Skeletal muscle satellite cell (primary cell): ENCODE results near the gene ZNF286A.
"Not testable (repeated sequence)": the region's sequence is repeated elsewhere in the genome, so short reads cannot be mapped to it uniquely, and the experiment has no call there.

Source experiments
- H3K27me3 ChIP-seq: 2 replicates; pipeline ENCODE4 v1.7.0; 2013; ENCODE audit warnings: low read length; ENCODE audit not compliant: control insufficient read depth, insufficient read depth
- H3K36me3 ChIP-seq: 2 replicates; pipeline ENCODE4 v1.7.0; 2013; ENCODE audit warnings: mild to moderate bottlenecking, control low read depth, low read length; ENCODE audit not compliant: insufficient read depth
- H3K4me1 ChIP-seq: 2 replicates; pipeline ENCODE4 v1.7.0; 2013; ENCODE audit warnings: low read length; ENCODE audit not compliant: control insufficient read depth, insufficient read depth
- H3K4me2 ChIP-seq: 2 replicates; pipeline ENCODE4 v1.7.0; 2013; ENCODE audit warnings: mild to moderate bottlenecking, low read length
- H3K4me3 ChIP-seq: 2 replicates; pipeline ENCODE4 v1.7.0; 2013; ENCODE audit warnings: low read length
- H3K9ac ChIP-seq: 2 replicates; pipeline ENCODE4 v1.7.0; 2013; ENCODE audit warnings: mild to moderate bottlenecking, low read depth, low read length, moderate library complexity
- H3K9me3 ChIP-seq: replicated peaks from 2 replicates; pipeline ENCODE4 v1.7.0; 2013; ENCODE audit warnings: mild to moderate bottlenecking, control low read depth, low read length

The ZNF286A gene

DNA sequence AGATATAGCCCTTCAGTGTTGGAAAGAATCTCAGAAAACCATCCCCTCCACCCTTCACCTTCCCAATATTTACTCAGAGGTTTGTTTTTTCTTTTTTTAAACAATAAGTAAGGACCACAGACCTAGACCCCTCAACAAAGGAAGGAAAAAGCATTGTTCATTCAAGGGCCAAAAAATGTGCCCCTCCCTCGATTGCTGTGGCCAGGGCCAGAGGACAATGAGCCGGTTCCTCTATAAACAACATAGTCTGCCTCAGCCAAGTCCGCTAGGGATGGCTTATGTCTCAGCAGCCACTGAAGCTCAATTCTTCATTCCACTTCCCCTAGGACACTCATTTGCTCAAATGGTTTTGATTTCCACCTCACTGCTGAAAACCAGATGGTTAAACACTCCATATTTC lies 39.5 kb upstream of the ZNF286A start:
- Histone ChIP-seq H3K9me3 (no peaks in the 10 kb centered on the region), H3K4me2 (no peak overlapping the region), H3K4me3 (no peak overlapping the region), H3K9ac (no peak overlapping the region), H3K27me3 (no peaks in the 10 kb centered on the region), H3K36me3 (peaks cover 10% of the 10 kb centered on the region), H3K4me1 (peaks cover 6% of the 10 kb centered on the region)

- no peak overlapping the region for H3K4me2 ChIP-seq
- H3K9ac ChIP-seq, result no peak overlapping the region
- peaks cover 10% of the 10 kb centered on the region for H3K36me3 ChIP-seq
Measured at GRCh38 chr17:15662681-15663080, 36.9 kb upstream of the ZNF286A start.

GRCh38 chr17:15663176-15663575 lies 36.4 kb upstream of the ZNF286A start:
- no peaks in the 10 kb centered on the region for H3K9me3 ChIP-seq
- no peaks in the 10 kb centered on the region for H3K27me3 ChIP-seq
- no peak overlapping the region for H3K4me3 ChIP-seq
- no peak overlapping the region for H3K4me2 ChIP-seq
- no peak overlapping the region for H3K9ac ChIP-seq
- H3K4me1 ChIP-seq, result peaks cover 3% of the 10 kb centered on the region
- H3K36me3 ChIP-seq, result peaks cover 10% of the 10 kb centered on the region

More at GRCh38 chr17:15662681-15663080, 36.9 kb upstream of the ZNF286A start:
- peaks cover 3% of the 10 kb centered on the region for H3K4me1 ChIP-seq
- no peaks in the 10 kb centered on the region for H3K27me3 ChIP-seq
- no peaks in the 10 kb centered on the region for H3K9me3 ChIP-seq
- H3K4me3 ChIP-seq, result no peak overlapping the region

DNA sequence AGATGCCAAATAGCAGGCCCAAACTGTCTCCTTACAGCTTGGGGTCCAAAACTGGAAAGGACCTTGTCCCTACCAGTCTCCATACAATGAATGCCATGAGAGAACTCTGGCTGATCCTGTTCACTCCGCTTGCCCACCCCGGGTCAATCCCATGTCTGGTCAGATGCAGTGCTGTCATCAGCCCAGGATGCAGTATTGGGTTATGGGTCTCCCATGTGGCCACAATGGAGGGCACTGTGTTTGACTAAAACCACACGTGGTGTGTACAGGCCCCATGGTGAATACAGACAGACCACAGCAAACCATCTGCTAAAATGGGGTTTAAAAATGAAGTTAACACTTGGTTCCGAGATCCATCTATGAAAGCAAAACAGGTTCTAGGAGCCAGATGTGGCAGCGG lies 35.9 kb upstream of the ZNF286A start:
- no peak overlapping the region for H3K4me2 ChIP-seq
- no peaks in the 10 kb centered on the region for H3K27me3 ChIP-seq
- peaks cover 3% of the 10 kb centered on the region for H3K4me1 ChIP-seq
- peaks cover 10% of the 10 kb centered on the region for H3K36me3 ChIP-seq
- H3K9me3 ChIP-seq, result no peaks in the 10 kb centered on the region
- H3K4me3 ChIP-seq, result no peak overlapping the region
- H3K9ac ChIP-seq, result no peak overlapping the region

DNA sequence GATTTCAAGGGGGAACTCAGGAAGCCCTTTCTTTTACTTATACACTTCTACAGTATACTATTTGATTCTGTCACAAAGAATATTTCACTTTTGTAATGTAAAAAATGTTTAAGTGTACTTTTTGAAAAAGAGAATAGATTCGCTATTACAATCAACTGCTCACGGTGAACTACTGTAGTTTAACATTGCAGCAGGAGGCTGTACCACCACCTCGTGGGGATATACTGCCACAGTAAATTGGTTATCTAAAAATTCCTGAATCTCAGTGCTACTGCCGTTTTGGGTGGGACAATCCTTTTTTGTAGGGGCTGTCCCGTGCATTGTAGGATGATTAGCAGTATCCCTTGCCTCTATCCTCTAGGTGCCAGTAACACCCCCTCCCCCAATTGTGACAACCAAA lies 30.0 kb upstream of the ZNF286A start:
- not testable (repeated sequence) for H3K4me2 ChIP-seq, H3K36me3 ChIP-seq, H3K9me3 ChIP-seq, H3K4me3 ChIP-seq, H3K9ac ChIP-seq, H3K4me1 ChIP-seq, H3K27me3 ChIP-seq

GRCh38 chr17:15674640-15675039 lies 24.9 kb upstream of the ZNF286A start:
- not testable (repeated sequence) for H3K4me2 ChIP-seq, H3K9me3 ChIP-seq, H3K4me1 ChIP-seq, H3K9ac ChIP-seq, H3K36me3 ChIP-seq, H3K4me3 ChIP-seq, H3K27me3 ChIP-seq

- not testable (repeated sequence) for H3K4me2 ChIP-seq, H3K27me3 ChIP-seq, H3K4me3 ChIP-seq, H3K4me1 ChIP-seq, H3K9ac ChIP-seq, H3K9me3 ChIP-seq, H3K36me3 ChIP-seq
Measured at GRCh38 chr17:15675991-15676390, 23.6 kb upstream of the ZNF286A start.

- H3K4me3 ChIP-seq, result not testable (repeated sequence)
Measured at GRCh38 chr17:15683135-15683534, 16.4 kb upstream of the ZNF286A start.

DNA sequence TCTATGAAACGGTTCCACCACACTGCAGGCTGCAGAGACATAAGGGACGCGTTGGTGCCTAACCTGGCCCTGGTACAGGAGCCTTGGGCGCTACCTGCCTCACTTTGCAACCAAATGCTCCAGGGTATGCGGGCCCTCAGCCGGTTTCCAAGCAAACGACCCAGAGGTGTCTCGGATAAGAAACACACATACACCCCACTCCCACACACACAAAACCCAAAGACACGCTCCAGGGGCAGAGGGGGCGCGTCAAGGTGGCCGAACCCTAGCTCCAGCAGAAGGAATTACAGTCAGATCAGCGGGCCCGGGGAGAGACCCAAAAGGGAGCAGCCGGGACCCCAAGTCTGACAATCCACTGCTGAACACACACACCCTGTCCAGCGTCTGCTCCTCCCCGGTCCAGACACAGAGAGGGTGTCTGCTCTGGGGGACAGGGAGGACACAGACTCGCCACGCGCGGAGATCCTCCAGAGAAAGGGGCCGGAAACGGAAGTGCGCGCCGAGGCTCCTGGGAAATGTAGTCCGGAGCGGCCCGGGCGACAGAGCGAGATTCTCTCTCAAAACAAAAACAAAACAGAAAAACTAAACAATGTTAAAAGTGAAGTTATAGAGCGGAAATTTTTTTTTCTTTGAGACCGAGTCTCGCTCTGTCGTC lies 15.6 kb upstream of the ZNF286A start, which contains the start of gene TRIM16:
Gene TRIM16, minus strand, starts transcription at position 488 of the 655 bp plus-strand sequence. CDS start 32,702 bp downstream, outside the sequence.
- not testable (repeated sequence) for H3K36me3 ChIP-seq, H3K4me1 ChIP-seq, H3K27me3 ChIP-seq, H3K9me3 ChIP-seq
- Histone ChIP-seq H3K4me2 (peak within 1 kb of the TSS; percentile 89), H3K9ac (peak within 1 kb of the TSS; percentile 86), H3K4me3 (peak within 1 kb of the TSS; percentile 86)

More at GRCh38 chr17:15683135-15683534, 16.4 kb upstream of the ZNF286A start:
- not testable (repeated sequence) for H3K9me3 ChIP-seq, H3K27me3 ChIP-seq, H3K4me1 ChIP-seq, H3K9ac ChIP-seq, H3K36me3 ChIP-seq
- H3K4me2 ChIP-seq, result peak overlapping the region; percentile 89

DNA sequence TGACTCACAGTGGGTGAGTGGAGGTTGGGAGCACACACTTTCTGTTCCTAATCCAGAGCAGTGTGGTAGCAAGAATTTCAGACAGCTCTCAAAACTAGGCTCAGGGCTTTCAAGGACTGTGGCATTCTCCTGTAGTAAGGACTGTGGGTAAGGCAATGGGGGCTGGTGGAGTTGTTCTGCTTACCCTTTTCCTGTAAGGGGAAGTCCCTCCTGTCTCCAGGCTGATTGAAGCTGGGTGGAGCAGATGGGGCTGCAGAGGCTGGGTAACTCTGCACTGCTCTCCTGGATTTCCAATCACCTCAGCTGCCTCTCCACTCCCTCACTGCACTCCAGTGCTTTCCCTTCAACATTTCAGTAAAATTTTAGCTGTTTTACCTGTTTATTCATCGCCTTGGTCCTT lies 12.1 kb upstream of the ZNF286A start:
- H3K9me3 ChIP-seq, H3K27me3 ChIP-seq, H3K4me2 ChIP-seq, H3K4me1 ChIP-seq, H3K9ac ChIP-seq, H3K4me3 ChIP-seq, H3K36me3 ChIP-seq: not testable (repeated sequence)

DNA sequence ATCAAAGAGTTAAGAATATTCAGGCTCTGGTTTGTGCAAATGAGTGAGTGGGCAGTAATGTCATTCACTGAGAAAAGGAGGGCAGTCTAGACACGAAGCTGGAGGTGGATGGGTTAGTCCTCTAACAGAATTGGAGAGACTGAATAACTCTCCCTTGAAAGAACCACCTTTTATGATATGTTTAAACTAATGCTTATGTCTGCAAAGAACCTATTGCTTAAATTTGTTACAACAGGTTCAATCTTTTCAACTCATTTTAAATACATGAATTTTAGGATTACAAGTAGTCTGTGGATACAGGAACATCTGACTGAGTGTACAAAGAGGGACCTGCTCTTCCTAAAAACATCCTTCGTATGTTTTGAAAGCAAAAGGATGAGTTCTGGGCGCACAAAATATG lies 585 bp upstream of the ZNF286A start:
- H3K4me1 ChIP-seq, H3K36me3 ChIP-seq, H3K9me3 ChIP-seq, H3K27me3 ChIP-seq: not testable (repeated sequence)
- Histone ChIP-seq H3K9ac (peak overlapping the region; percentile 64), H3K4me2 (peak overlapping the region; percentile 69), H3K4me3 (peak overlapping the region; percentile 82)

GRCh38 chr17:15699937-15700336 lies 385 bp downstream of the ZNF286A start:
- not testable (repeated sequence) for H3K27me3 ChIP-seq, H3K36me3 ChIP-seq, H3K4me1 ChIP-seq, H3K9me3 ChIP-seq
- H3K4me3 ChIP-seq, result peak overlapping the region; percentile 82
- peak overlapping the region; percentile 69 for H3K4me2 ChIP-seq
- H3K9ac ChIP-seq, result peak overlapping the region; percentile 85
